Fibroblast of villous mesenchyme (primary cell): ENCODE data around the gene PSPN. TPM values are rescaled to one million over a fixed set of nuclear protein-coding genes. Genes with fewer than 3 reads are reported as not detected.
"Not testable (repeated sequence)": the region's sequence is repeated elsewhere in the genome, so short reads cannot be mapped to it uniquely, and the experiment has no call there.

Source experiments
- DNase-seq: peaks from one replicate; pipeline ENCODE4 v3.0.0-alpha.2; 2010; ENCODE audit warnings: low read depth
- H3K4me3 ChIP-seq: 2 replicates; pipeline ENCODE4 v1.5.1; 2011; ENCODE audit warnings: low read depth, mild to moderate bottlenecking, low read length
- CTCF ChIP-seq: IDR thresholded peaks from 2 replicates; pipeline ENCODE4 v1.5.1; 2012; ENCODE audit warnings: low read depth, mild to moderate bottlenecking, low read length; ENCODE audit not compliant: insufficient read depth
- total RNA-seq: library from RNA; depleted of rRNA; stranded (reverse); fragments of >200 nt; gene quantifications from 2 replicates; pipeline ENCODE4 v1.2.3, GENCODE V29; 2012

The PSPN gene
- total RNA-seq, 1 donor, result 1.7 TPM

DNA sequence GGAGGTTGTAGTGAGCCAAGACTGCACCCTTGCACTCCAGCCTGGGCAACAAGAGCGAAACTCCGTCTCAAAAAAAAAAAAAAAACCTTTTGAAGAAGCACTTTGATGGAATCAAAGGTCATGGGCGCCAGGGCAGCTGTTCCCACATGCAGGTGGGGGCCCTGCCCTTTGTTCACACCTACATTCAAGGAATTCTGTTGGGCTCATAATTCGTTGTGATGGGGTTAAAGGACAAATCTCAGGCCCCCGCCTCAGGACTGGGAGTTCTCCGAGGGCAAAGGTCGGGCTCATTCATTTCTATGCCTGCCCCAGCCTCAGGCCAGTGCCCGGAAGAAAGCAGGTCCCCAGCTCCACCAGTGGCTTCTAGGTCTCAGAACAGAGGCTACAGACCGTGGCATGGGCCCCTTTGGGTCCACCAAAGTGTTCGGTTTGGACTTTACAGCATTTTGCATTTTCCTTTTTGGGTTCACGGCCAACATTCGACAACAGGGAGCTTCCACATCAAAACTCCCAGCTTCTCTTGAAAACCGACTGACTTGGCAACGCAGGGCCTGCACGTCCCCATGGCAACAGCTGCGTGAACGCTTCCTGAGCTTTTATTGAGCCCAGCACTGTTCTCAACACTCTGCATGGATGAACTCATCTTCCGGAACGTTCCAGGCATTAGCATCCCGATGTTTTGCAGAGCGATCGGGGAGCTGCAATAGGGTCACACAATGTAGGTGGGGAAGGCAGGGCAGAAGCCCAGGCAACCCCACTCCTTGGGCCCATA, 27.3 kb upstream of the PSPN start:
- no peak for TF ChIP-seq CTCF
- DNase-seq, result peak; percentile 63
- no peak overlapping the region for H3K4me3 ChIP-seq

DNA sequence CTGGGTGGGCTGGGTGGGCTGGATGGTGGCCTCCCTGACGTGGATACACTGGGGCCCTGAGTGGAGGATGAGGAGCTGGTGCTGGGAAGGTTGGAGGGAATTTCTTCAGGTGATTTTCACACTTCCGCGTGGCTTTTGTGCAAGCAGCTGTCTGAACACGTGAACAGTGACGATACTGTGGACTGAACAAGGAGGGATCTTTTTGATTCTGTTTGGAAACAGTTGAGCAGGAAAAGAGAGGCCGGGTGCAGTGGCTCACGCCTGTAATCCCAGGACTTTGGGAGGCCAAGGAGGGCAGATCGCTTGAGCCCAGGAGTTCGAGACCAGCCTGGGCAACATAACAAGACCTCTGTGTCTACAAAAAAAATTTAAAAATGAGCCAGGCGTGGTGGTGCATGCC, 26.3 kb upstream of the PSPN start:
- no peak for DNase-seq
- H3K4me3 ChIP-seq, result no peak overlapping the region
- TF ChIP-seq CTCF, result no peak

GRCh38 chr19:6400062-6400944, 24.6 kb upstream of the PSPN start:
- DNase-seq, H3K4me3 ChIP-seq: not testable (repeated sequence)

DNA sequence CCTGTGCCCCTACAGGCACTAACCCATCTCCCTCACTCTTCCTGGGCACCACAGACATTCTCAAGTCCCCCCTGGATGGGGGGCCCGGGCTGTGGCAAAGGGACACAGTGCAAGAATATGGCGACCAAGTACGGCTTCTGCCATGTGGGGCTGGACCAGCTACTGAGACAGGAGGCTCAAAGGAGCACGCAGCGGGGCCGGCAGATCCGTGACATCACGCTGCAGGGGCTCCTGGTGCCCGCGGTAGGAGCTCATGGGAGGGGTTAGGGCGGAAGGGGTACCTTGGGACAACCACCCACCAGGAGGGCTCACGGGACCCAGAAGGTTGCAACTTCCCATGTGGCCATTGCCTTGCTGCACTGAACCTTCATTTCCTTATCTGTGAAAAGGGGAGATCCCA, 20.6 kb upstream of the PSPN start:
- no peak for TF ChIP-seq CTCF
- no peak overlapping the region for H3K4me3 ChIP-seq
- DNase-seq, result no peak

- H3K4me3 ChIP-seq, result no peak overlapping the region
- DNase-seq, result no peak
- TF ChIP-seq CTCF, result no peak
Measured at GRCh38 chr19:6394831-6395230, 19.1 kb upstream of the PSPN start.

DNA sequence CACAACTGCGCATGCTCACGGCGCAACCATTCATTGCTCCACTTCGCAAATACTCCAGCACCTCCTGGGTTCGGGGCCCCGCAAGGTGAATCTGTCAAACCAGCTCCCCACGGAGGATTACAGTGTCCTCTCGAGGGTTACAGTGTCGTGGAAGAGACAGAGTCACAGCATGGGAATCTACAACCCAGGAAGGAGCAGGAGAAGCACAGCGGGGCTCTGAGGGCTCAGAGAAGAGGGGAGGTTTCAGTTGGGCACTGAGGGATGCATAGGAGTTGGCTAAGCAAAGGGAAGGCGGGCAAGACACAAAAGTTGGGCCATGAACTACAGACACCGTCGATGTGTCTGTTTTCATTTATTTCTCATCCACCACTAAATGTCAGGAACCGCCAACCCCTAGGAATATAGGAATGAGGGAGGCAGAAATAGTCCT, 18.3 kb upstream of the PSPN start:
- DNase-seq, result no peak
- no peak for TF ChIP-seq CTCF
- peak overlapping the region; percentile 92 for H3K4me3 ChIP-seq

- DNase-seq, result peak; percentile 96
Measured at GRCh38 chr19:6393074-6393982, 17.6 kb upstream of the PSPN start, which contains the start of gene GTF2F1. TSS of gene GTF2F1 (minus strand) at chr19:6393164. CDS start at chr19:6392995, 169 bp downstream.

More at GRCh38 chr19:6393074-6393982, 17.6 kb upstream of the PSPN start, which contains the start of gene GTF2F1:
- peak within 1 kb of the TSS; percentile 92 for H3K4me3 ChIP-seq
- TF ChIP-seq CTCF, result peak; percentile 7
